A673 (cell line): ENCODE data around the gene ASTN2.

Experiments
- CTCF ChIP-seq: fragments of 300-800, 200-600 bp; sonication (generic); conservative IDR thresholded peaks from 2 replicates; pipeline ENCODE4 v1.5.1; 2017; ENCODE audit warnings: low read depth, mild to moderate bottlenecking, antibody characterized with exemption, low read length, moderate library complexity, mixed read lengths
- EZH2 ChIP-seq: fragments of 200-600 bp; sonication (generic); IDR thresholded peaks from 2 replicates; pipeline ENCODE4 v1.6.1; 2017; ENCODE audit warnings: borderline replicate concordance, low read depth, mild to moderate bottlenecking, mixed read lengths, antibody characterized with exemption, low read length; ENCODE audit not compliant: poor library complexity, severe bottlenecking

GRCh38 chr9:116627433-116627832 lies 787.4 kb downstream of the ASTN2 start:
- no peak for TF ChIP-seq CTCF
- no peak for TF ChIP-seq EZH2
